HFFc6 (cell line): Measurements from ENCODE around the gene PMFBP1. TPM values are rescaled to one million over a fixed set of nuclear protein-coding genes. Genes with fewer than 3 reads are reported as not detected.

ENCODE experiments used
- DNase-seq: peaks from one replicate; pipeline ENCODE4 v3.0.0-alpha.2; 2018
- H3K27ac Mint-ChIP-seq: 2 replicates; pipeline ENCODE4 v1.8.0; 2020; ENCODE audit warnings: mild to moderate bottlenecking, mixed read lengths
- H3K27me3 Mint-ChIP-seq: 2 replicates; pipeline ENCODE4 v1.8.0; 2021; ENCODE audit warnings: mild to moderate bottlenecking, moderate library complexity, mixed read lengths; ENCODE audit not compliant: insufficient read depth
- H3K36me3 Mint-ChIP-seq: 2 replicates; pipeline ENCODE4 v1.8.0; 2021; ENCODE audit warnings: low read depth, mixed read lengths
- H3K4me1 Mint-ChIP-seq: 2 replicates; pipeline ENCODE4 v1.8.0; 2020; ENCODE audit warnings: low read depth, mixed read lengths
- H3K4me3 Mint-ChIP-seq: 2 replicates; pipeline ENCODE4 v1.8.0; 2020; ENCODE audit warnings: mild to moderate bottlenecking, moderate library complexity, mixed read lengths
- H3K9me3 Mint-ChIP-seq: 2 replicates; pipeline ENCODE4 v1.8.0; 2020; ENCODE audit warnings: mild to moderate bottlenecking, mixed read lengths
- total RNA-seq, 6 experiments: library from RNA; stranded (reverse); fragmentation: NEBNext Ultra II Directional; extraction: Animal tissue kit (Norgen Biotek cat#: 25700); gene quantifications; 2 replicates in 1 of 6; 3 replicates in 5 of 6; pipeline ENCODE4 v1.2.3, GENCODE V29; 2021
- TF ChIP-seq, protein P1 (sequence below): fragments of 200-600 bp; sonication (generic); IDR thresholded peaks from 2 replicates; pipeline ENCODE4 v1.5.0; 2021; ENCODE audit warnings: antibody characterized with exemption, mild to moderate bottlenecking

Gene PMFBP1
- total RNA-seq, 6 experiments from 2014 or later: 0.07 to 0.31 TPM; not detected in 4

DNA sequence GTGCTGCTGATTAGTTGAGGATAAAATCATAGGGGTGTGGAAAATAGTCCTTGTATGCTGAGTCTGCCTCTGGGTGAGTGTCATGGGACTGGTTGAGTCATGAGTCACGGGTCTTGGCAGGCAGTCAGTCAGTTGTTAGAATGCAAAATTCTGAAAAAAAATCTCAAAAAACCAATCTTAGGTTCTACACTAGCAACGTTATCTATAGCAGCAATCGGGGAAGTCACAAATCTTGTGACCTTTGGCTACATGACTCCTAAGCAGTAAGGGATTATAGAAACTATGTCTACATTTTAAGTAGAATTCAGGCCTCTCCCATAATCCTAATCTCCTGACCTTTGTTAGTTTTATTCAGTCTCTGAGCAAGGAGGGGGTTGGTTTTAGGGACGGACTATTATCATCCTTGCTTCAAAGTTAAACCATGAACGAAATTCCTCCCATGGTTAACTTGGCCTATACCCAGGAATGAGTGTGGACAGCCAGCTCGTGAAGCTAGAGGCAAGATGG, 18.0 kb upstream of the PMFBP1 start:
- Mint-ChIP-seq H3K27me3 (peaks cover 2% of the 10 kb centered on the region; the same call in 1 of the 2 replicates), H3K4me3 (no peak overlapping the region), H3K4me1 (peaks cover 18% of the 10 kb centered on the region), H3K36me3 (peaks cover 16% of the 10 kb centered on the region), H3K27ac (peak overlapping the region; percentile 68), H3K9me3 (peaks cover 18% of the 10 kb centered on the region)
- TF ChIP-seq, protein P1, sequence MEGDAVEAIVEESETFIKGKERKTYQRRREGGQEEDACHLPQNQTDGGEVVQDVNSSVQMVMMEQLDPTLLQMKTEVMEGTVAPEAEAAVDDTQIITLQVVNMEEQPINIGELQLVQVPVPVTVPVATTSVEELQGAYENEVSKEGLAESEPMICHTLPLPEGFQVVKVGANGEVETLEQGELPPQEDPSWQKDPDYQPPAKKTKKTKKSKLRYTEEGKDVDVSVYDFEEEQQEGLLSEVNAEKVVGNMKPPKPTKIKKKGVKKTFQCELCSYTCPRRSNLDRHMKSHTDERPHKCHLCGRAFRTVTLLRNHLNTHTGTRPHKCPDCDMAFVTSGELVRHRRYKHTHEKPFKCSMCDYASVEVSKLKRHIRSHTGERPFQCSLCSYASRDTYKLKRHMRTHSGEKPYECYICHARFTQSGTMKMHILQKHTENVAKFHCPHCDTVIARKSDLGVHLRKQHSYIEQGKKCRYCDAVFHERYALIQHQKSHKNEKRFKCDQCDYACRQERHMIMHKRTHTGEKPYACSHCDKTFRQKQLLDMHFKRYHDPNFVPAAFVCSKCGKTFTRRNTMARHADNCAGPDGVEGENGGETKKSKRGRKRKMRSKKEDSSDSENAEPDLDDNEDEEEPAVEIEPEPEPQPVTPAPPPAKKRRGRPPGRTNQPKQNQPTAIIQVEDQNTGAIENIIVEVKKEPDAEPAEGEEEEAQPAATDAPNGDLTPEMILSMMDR: no peak
- peak; percentile 69 for DNase-seq

DNA sequence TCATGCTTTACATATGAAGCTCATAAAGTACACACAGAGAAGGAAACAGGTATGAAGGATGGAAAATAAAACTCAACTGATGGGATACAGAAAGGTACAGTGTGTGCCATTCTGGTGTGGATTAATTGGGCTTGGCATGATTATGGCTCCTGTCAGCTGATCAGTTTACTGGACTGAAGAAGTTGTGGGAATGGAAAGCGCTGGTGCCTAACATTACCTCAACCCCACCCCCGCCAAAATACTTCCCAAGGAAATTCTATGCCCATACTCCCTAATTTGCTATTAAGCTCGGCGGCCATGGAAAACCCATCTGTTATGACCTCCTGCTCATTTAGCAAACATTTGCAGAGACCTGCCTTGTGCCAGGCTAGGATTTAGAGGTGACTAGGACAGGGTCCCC, 16.6 kb upstream of the PMFBP1 start:
- H3K9me3 Mint-ChIP-seq: peaks cover 18% of the 10 kb centered on the region

DNA sequence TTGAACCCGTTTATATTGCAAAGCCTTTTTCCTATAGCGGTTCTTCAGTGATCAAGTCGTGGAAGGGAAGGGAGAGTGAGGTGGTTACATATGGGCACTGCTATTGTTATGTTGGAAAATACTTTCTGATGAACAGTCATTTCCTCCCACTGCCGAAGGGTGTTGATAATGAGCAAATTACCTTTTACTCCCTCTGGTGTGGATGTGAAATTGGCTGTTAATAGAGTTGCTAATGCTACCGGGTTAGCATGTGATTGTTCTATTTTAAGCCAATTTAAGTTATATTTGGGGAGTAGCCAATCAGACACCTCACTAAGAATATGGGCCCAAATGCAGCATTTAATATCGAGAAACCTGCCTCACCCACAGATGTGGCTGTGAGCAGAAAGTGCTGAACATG, 15.6 kb upstream of the PMFBP1 start:
- peaks cover 16% of the 10 kb centered on the region for H3K36me3 Mint-ChIP-seq
- TF ChIP-seq, protein P1: no peak

More for the DNA sequence above, 16.6 kb upstream of the PMFBP1 start:
- peaks cover 16% of the 10 kb centered on the region for H3K36me3 Mint-ChIP-seq
- peaks cover 18% of the 10 kb centered on the region for H3K4me1 Mint-ChIP-seq
- no peak overlapping the region for H3K4me3 Mint-ChIP-seq
- DNase-seq: no peak
- H3K27me3 Mint-ChIP-seq: peaks cover 2% of the 10 kb centered on the region; the same call in 1 of the 2 replicates
- TF ChIP-seq, protein P1: no peak
- no peak overlapping the region for H3K27ac Mint-ChIP-seq

DNA sequence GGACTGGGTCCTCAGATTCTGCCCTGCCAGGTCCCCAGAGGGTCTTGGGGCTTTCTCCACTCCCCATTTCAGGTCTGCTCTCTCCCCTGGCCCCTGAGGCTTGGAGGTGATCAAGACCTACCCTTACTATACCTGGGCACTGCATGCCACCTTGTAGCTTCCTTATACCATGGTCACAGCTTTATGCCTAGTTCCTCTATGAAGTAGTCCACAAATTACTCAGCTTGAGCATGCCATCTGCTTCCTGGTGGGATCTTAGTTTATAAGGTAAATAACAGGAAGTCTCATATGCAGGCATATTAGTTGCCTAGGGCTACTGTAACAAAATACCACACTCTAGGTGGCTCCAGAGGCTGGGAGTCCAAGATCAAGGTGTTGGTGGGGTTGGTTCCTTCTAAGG, 11.0 kb upstream of the PMFBP1 start:
- H3K4me1 Mint-ChIP-seq: no peaks in the 10 kb centered on the region

More for the DNA sequence above, 15.6 kb upstream of the PMFBP1 start:
- DNase-seq: no peak
- Mint-ChIP-seq H3K27ac (no peak overlapping the region), H3K9me3 (peaks cover 18% of the 10 kb centered on the region), H3K4me3 (no peak overlapping the region), H3K4me1 (peaks cover 18% of the 10 kb centered on the region), H3K27me3 (peaks cover 2% of the 10 kb centered on the region; the same call in 1 of the 2 replicates)

DNA sequence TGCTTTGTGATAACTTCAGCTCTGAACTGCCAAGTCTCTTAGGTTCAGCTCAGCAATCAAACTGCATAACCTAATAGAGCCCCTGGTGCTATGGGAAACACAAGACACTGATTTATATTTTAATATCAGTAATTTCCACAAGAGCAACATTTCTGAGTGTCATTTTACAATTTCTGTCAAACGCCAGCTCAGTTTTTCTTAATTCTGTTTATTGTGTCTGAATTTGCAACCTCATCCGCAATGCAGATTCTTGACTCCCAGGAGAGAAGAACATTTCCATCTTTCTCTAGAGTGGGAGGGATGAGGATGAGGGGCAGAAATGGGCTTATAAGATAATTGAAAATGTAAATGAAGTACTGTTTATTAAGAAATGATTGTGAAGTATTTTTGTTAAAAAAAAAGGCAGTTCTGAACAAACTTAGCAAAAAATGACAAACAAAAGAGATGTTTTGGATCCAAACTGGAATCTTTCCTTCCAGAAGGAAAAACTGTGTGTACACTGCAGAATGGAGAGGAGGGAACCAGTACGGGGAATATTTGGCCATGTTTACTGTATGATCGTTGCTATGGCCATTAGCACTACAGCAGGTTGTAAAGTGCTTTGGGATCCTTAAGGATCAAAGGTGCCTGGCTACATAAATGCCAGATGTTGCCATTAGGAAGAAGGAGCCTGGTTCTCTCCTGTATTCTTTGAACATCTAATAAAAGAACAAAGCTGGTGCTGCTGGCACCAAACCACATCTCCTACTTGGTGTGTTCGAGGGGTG, 7.4 kb upstream of the PMFBP1 start:
- H3K36me3 Mint-ChIP-seq: no peaks in the 10 kb centered on the region

More for the DNA sequence above, 11.0 kb upstream of the PMFBP1 start:
- H3K4me3 Mint-ChIP-seq: no peak overlapping the region
- DNase-seq: no peak
- peaks cover 2% of the 10 kb centered on the region for H3K27me3 Mint-ChIP-seq
- H3K36me3 Mint-ChIP-seq: no peaks in the 10 kb centered on the region
- TF ChIP-seq, protein P1: no peak
- no peak overlapping the region for H3K27ac Mint-ChIP-seq
- no peaks in the 10 kb centered on the region for H3K9me3 Mint-ChIP-seq

More for the DNA sequence above, 7.4 kb upstream of the PMFBP1 start:
- Mint-ChIP-seq H3K4me3 (no peak overlapping the region), H3K4me1 (no peaks in the 10 kb centered on the region), H3K27ac (no peak overlapping the region), H3K27me3 (peaks cover 13% of the 10 kb centered on the region), H3K9me3 (no peaks in the 10 kb centered on the region)
- no peak for DNase-seq
- TF ChIP-seq, protein P1: no peak
